Neural progenitor cell (in vitro differentiated cells): ENCODE results near the gene PPAN. TPM values are rescaled to one million over a fixed set of nuclear protein-coding genes. Genes with fewer than 3 reads are reported as not detected.

Experiments
- DNase-seq: peaks from one replicate; pipeline ENCODE4 v3.0.0-alpha.2; 2016; ENCODE audit warnings: low spot score
- H2AFZ ChIP-seq: fragments of 200-600 bp; sonication (generic); replicated peaks from 2 replicates; pipeline ENCODE4 v1.6.1; 2016; ENCODE audit warnings: antibody characterized with exemption
- H3F3A ChIP-seq: fragments of 200-600 bp; sonication (generic); 2 replicates; pipeline ENCODE4 v1.6.1; 2016; ENCODE audit warnings: antibody characterized with exemption, low read depth
- H3K27ac ChIP-seq: fragments of 200-600 bp; sonication (generic); 2 replicates; pipeline ENCODE4 v1.5.1; 2016; ENCODE audit warnings: mild to moderate bottlenecking
- H3K27me3 ChIP-seq: fragments of 200-600 bp; sonication (generic); 2 replicates; pipeline ENCODE4 v1.6.1; 2016; ENCODE audit warnings: mild to moderate bottlenecking, moderate library complexity
- H3K36me3 ChIP-seq: fragments of 200-600 bp; sonication (generic); 2 replicates; pipeline ENCODE4 v1.5.1; 2016
- H3K4me1 ChIP-seq: fragments of 200-600 bp; sonication (generic); 2 replicates; pipeline ENCODE4 v1.6.1; 2016; ENCODE audit warnings: mixed run types
- H3K4me2 ChIP-seq: fragments of 200-600 bp; sonication (generic); 2 replicates; pipeline ENCODE4 v1.6.1; 2016
- H3K4me3 ChIP-seq: fragments of 200-600 bp; sonication (generic); 2 replicates; pipeline ENCODE4 v1.5.1; 2016
- H3K79me2 ChIP-seq: fragments of 200-600 bp; sonication (generic); 2 replicates; pipeline ENCODE4 v1.6.1; 2016; ENCODE audit warnings: low read depth
- H3K9ac ChIP-seq: fragments of 200-600 bp; sonication (generic); 2 replicates; pipeline ENCODE4 v1.6.1; 2016
- H3K9me3 ChIP-seq: fragments of 200-600 bp; sonication (generic); 2 replicates; pipeline ENCODE4 v1.5.1; 2016; ENCODE audit warnings: low read depth
- H4K20me1 ChIP-seq: fragments of 200-600 bp; sonication (generic); 2 replicates; pipeline ENCODE4 v1.6.1; 2016; ENCODE audit warnings: low read depth
- H3K27ac Mint-ChIP-seq: 3 replicates; pipeline ENCODE4 v1.8.0; 2021; ENCODE audit warnings: mixed read lengths
- H3K27me3 Mint-ChIP-seq: 2 replicates; pipeline ENCODE4 v1.8.0; 2022; ENCODE audit warnings: low read depth, mild to moderate bottlenecking, inconsistent platforms, moderate library complexity, mixed read lengths; ENCODE audit not compliant: insufficient read depth
- H3K36me3 Mint-ChIP-seq: 3 replicates; pipeline ENCODE4 v1.8.0; 2021; ENCODE audit warnings: mixed read lengths
- H3K4me1 Mint-ChIP-seq: 3 replicates; pipeline ENCODE4 v1.8.0; 2021; ENCODE audit warnings: mixed read lengths
- H3K4me3 Mint-ChIP-seq: 3 replicates; pipeline ENCODE4 v1.8.0; 2021; ENCODE audit warnings: mild to moderate bottlenecking, moderate library complexity, mixed read lengths
- H3K9me3 Mint-ChIP-seq: 3 replicates; pipeline ENCODE4 v1.8.0; 2020; ENCODE audit warnings: mixed read lengths
- CTCF ChIP-seq: fragments of 200-600 bp; sonication (generic); IDR thresholded peaks from 2 replicates; pipeline ENCODE4 v1.5.1; 2017; ENCODE audit warnings: antibody characterized with exemption, mild to moderate bottlenecking
- EZH2 ChIP-seq: fragments of 200-600 bp; sonication (generic); IDR thresholded peaks from 2 replicates; pipeline ENCODE4 v1.6.1; 2017; ENCODE audit warnings: antibody characterized with exemption, mild to moderate bottlenecking, moderate library complexity
- EZH2phosphoT487 ChIP-seq: fragments of 200-600 bp; sonication (generic); IDR thresholded peaks from 2 replicates; pipeline ENCODE4 v1.6.1; 2017; ENCODE audit warnings: antibody characterized with exemption
- total RNA-seq: library from RNA; depleted of rRNA; stranded (reverse); fragments of >200 nt; gene quantifications from 2 replicates; pipeline ENCODE4 v1.2.3, GENCODE V29; 2015; ENCODE audit warnings: low replicate concordance

PPAN gene
- total RNA-seq, 1 donor from 2014 or later: 6.6 TPM

GRCh38 chr19:10137751-10138682, 31.9 kb downstream of the PPAN start:
- Histone ChIP-seq H3K79me2 (no peaks in the 10 kb centered on the region), H3F3A (no peaks in the 10 kb centered on the region), H2AFZ (no peak overlapping the region), H3K4me2 (no peak overlapping the region), H3K27ac (no peak overlapping the region), H3K27me3 (no peaks in the 10 kb centered on the region), H3K4me1 (no peaks in the 10 kb centered on the region), H4K20me1 (no peaks in the 10 kb centered on the region), H3K9me3 (no peaks in the 10 kb centered on the region), H3K9ac (no peak overlapping the region), H3K36me3 (no peaks in the 10 kb centered on the region), H3K4me3 (no peak overlapping the region)
- no peak for DNase-seq
- Mint-ChIP-seq H3K27me3 (peaks cover 6% of the 10 kb centered on the region), H3K36me3 (peaks cover 17% of the 10 kb centered on the region), H3K4me1 (no peaks in the 10 kb centered on the region), H3K27ac (no peak overlapping the region), H3K4me3 (no peak overlapping the region), H3K9me3 (no peaks in the 10 kb centered on the region)
- TF ChIP-seq CTCF (no peak), EZH2phosphoT487 (no peak), EZH2 (no peak)

GRCh38 chr19:10138879-10139795, 33.0 kb downstream of the PPAN start:
- H3K9ac ChIP-seq: no peak overlapping the region
- H3K27ac Mint-ChIP-seq: no peak overlapping the region
- no peak overlapping the region for H3K4me3 ChIP-seq
- no peaks in the 10 kb centered on the region for H3K27me3 ChIP-seq
- peaks cover 14% of the 10 kb centered on the region for H3K36me3 Mint-ChIP-seq
- H4K20me1 ChIP-seq: no peaks in the 10 kb centered on the region
- H3K79me2 ChIP-seq: no peaks in the 10 kb centered on the region
- H3F3A ChIP-seq: no peaks in the 10 kb centered on the region
- H3K4me3 Mint-ChIP-seq: no peak overlapping the region
- no peaks in the 10 kb centered on the region for H3K4me1 Mint-ChIP-seq
- no peak overlapping the region for H3K27ac ChIP-seq
- no peaks in the 10 kb centered on the region for H3K9me3 ChIP-seq
- no peak for DNase-seq
- H2AFZ ChIP-seq: no peak overlapping the region
- no peak for TF ChIP-seq EZH2phosphoT487
- TF ChIP-seq EZH2: no peak
- TF ChIP-seq CTCF: no peak
- no peaks in the 10 kb centered on the region for H3K9me3 Mint-ChIP-seq
- peaks cover 6% of the 10 kb centered on the region for H3K27me3 Mint-ChIP-seq
- no peaks in the 10 kb centered on the region for H3K36me3 ChIP-seq
- no peak overlapping the region for H3K4me2 ChIP-seq
- no peaks in the 10 kb centered on the region for H3K4me1 ChIP-seq

GRCh38 chr19:10139952-10140351, 33.8 kb downstream of the PPAN start:
- H2AFZ ChIP-seq: no peak overlapping the region
- no peak for TF ChIP-seq CTCF
- TF ChIP-seq EZH2phosphoT487: no peak
- no peak for TF ChIP-seq EZH2
- no peak overlapping the region for H3K27ac Mint-ChIP-seq
- no peaks in the 10 kb centered on the region for H3K4me1 ChIP-seq
- no peaks in the 10 kb centered on the region for H4K20me1 ChIP-seq
- H3K4me1 Mint-ChIP-seq: no peaks in the 10 kb centered on the region
- no peak overlapping the region for H3K27ac ChIP-seq
- no peaks in the 10 kb centered on the region for H3K79me2 ChIP-seq
- H3K4me3 ChIP-seq: no peak overlapping the region
- no peaks in the 10 kb centered on the region for H3K36me3 ChIP-seq
- no peaks in the 10 kb centered on the region for H3K9me3 ChIP-seq
- H3F3A ChIP-seq: no peaks in the 10 kb centered on the region
- H3K36me3 Mint-ChIP-seq: peaks cover 16% of the 10 kb centered on the region
- H3K9me3 Mint-ChIP-seq: no peaks in the 10 kb centered on the region
- no peak overlapping the region for H3K4me3 Mint-ChIP-seq
- no peak overlapping the region for H3K4me2 ChIP-seq
- DNase-seq: no peak
- H3K9ac ChIP-seq: no peak overlapping the region
- H3K27me3 Mint-ChIP-seq: peaks cover 6% of the 10 kb centered on the region
- H3K27me3 ChIP-seq: no peaks in the 10 kb centered on the region
